GM03348 (cell line): ENCODE measurements around the gene HSD3B2.

ENCODE experiments used
- DNase-seq: peaks from one replicate; pipeline ENCODE4 v3.0.0; 2012; ENCODE audit warnings: low spot score

Gene HSD3B2

GRCh38 chr1:119397986-119398385 is 17.0 kb upstream of the HSD3B2 start:
- DNase-seq = no peak

GRCh38 chr1:119404736-119405135 is 10.2 kb upstream of the HSD3B2 start:
- DNase-seq = no peak

- peak; percentile 4 for DNase-seq
Measured at GRCh38 chr1:119409731-119410130, 5.2 kb upstream of the HSD3B2 start.

- DNase-seq = no peak
Measured at GRCh38 chr1:119410961-119411360, 4.0 kb upstream of the HSD3B2 start.

GRCh38 chr1:119416006-119416640 is 1.2 kb downstream of the HSD3B2 start:
- no peak for DNase-seq

GRCh38 chr1:119419109-119419508 is 4.2 kb downstream of the HSD3B2 start:
- DNase-seq = no peak

GRCh38 chr1:119420638-119421037 is 5.7 kb downstream of the HSD3B2 start:
- DNase-seq = no peak

GRCh38 chr1:119422631-119423030 is 7.7 kb downstream of the HSD3B2 start:
- no peak for DNase-seq

- no peak for DNase-seq
Measured at GRCh38 chr1:119428991-119429390, 14.0 kb downstream of the HSD3B2 start.

GRCh38 chr1:119429687-119430086 is 14.7 kb downstream of the HSD3B2 start:
- no peak for DNase-seq

GRCh38 chr1:119430486-119430885 is 15.5 kb downstream of the HSD3B2 start:
- DNase-seq = no peak

GRCh38 chr1:119431836-119432235 is 16.9 kb downstream of the HSD3B2 start:
- no peak for DNase-seq

- DNase-seq = no peak
Measured at GRCh38 chr1:119435052-119435451, 20.1 kb downstream of the HSD3B2 start.

- no peak for DNase-seq
Measured at GRCh38 chr1:119438761-119439160, 23.8 kb downstream of the HSD3B2 start.

GRCh38 chr1:119440721-119441307 is 25.9 kb downstream of the HSD3B2 start:
- no peak for DNase-seq

- no peak for DNase-seq
Measured at GRCh38 chr1:119442756-119443155, 27.8 kb downstream of the HSD3B2 start.

GRCh38 chr1:119446321-119446720 is 31.4 kb downstream of the HSD3B2 start:
- DNase-seq = no peak

GRCh38 chr1:119447344-119448126 is 32.6 kb downstream of the HSD3B2 start:
- no peak for DNase-seq

GRCh38 chr1:119448127-119448511 is 33.2 kb downstream of the HSD3B2 start:
- no peak for DNase-seq

GRCh38 chr1:119449971-119450370 is 35.0 kb downstream of the HSD3B2 start:
- no peak for DNase-seq

- no peak for DNase-seq
Measured at GRCh38 chr1:119451158-119451557, 36.2 kb downstream of the HSD3B2 start.

GRCh38 chr1:119452091-119452490 is 37.1 kb downstream of the HSD3B2 start:
- DNase-seq = no peak

- DNase-seq = peak; percentile 77
Measured at GRCh38 chr1:119453021-119453420, 38.1 kb downstream of the HSD3B2 start.
